HG03095 (cell line): ENCODE measurements around the gene GPR35.

Experiments used
- ATAC-seq: cut with Tn5 transposase; IDR thresholded peaks from one replicate; pipeline ENCODE4 v1.9.1; 2021; ENCODE audit warnings: moderate library complexity; ENCODE audit not compliant: unreplicated experiment

Gene GPR35

GRCh38 chr2:240637116-240637900 is 12.0 kb downstream of the GPR35 start:
- no peak for ATAC-seq

- no peak for ATAC-seq
These were observed 12.6 kb downstream of the GPR35 start for GRCh38 chr2:240637901-240638345.

- no peak for ATAC-seq
These were observed 13.4 kb downstream of the GPR35 start for GRCh38 chr2:240638512-240639160.

GRCh38 chr2:240639566-240639965 is 14.3 kb downstream of the GPR35 start:
- ATAC-seq: no peak

GRCh38 chr2:240640939-240641338 is 15.7 kb downstream of the GPR35 start:
- no peak for ATAC-seq

- ATAC-seq: no peak
These were observed 17.0 kb downstream of the GPR35 start for GRCh38 chr2:240642061-240642805.

GRCh38 chr2:240642806-240643092 is 17.5 kb downstream of the GPR35 start:
- ATAC-seq: no peak

GRCh38 chr2:240643093-240643810 is 18.0 kb downstream of the GPR35 start:
- ATAC-seq: no peak

GRCh38 chr2:240643811-240644150 is 18.5 kb downstream of the GPR35 start:
- no peak for ATAC-seq

GRCh38 chr2:240644171-240644651 is 18.9 kb downstream of the GPR35 start:
- no peak for ATAC-seq

GRCh38 chr2:240644859-240645301 is 19.6 kb downstream of the GPR35 start:
- no peak for ATAC-seq

- ATAC-seq: no peak
These were observed 20.1 kb downstream of the GPR35 start for GRCh38 chr2:240645346-240645745.

GRCh38 chr2:240645801-240646175 is 20.5 kb downstream of the GPR35 start:
- ATAC-seq: no peak

GRCh38 chr2:240646176-240646899 is 21.1 kb downstream of the GPR35 start:
- ATAC-seq: no peak

GRCh38 chr2:240646900-240647502 is 21.7 kb downstream of the GPR35 start:
- ATAC-seq: no peak

GRCh38 chr2:240647503-240648154 is 22.3 kb downstream of the GPR35 start:
- no peak for ATAC-seq

- no peak for ATAC-seq
These were observed 22.9 kb downstream of the GPR35 start for GRCh38 chr2:240648155-240648649.

GRCh38 chr2:240648650-240649275 is 23.5 kb downstream of the GPR35 start:
- ATAC-seq: no peak

- ATAC-seq: no peak
These were observed 24.1 kb downstream of the GPR35 start for GRCh38 chr2:240649331-240649730.
